Lower leg skin (tissue), 4 donors: Measurements from ENCODE around the gene CUL1. TPM values are rescaled to one million over a fixed set of nuclear protein-coding genes. Genes with fewer than 3 reads are reported as not detected.

Experiments
- DNase-seq, 2 donors: peaks; one replicate each; pipeline ENCODE4 v3.0.0-alpha.2; 2019; ENCODE audit warnings: low spot score in 2 of 2
- H3K4me3 ChIP-seq: fragments of 200-600 bp; sonication (generic); 2 replicates; pipeline ENCODE4 v1.5.1; 2017; ENCODE audit warnings: mild to moderate bottlenecking, low read depth; ENCODE audit not compliant: poor library complexity, severe bottlenecking
- CTCF ChIP-seq, 3 donors: fragments of 450-650 bp; IDR thresholded peaks; one replicate each; pipeline ENCODE4 v1.5.1; 2016; ENCODE audit warnings: antibody characterized with exemption in 3 of 3, mild to moderate bottlenecking in 3 of 3, moderate library complexity in 2 of 3
- POLR2A ChIP-seq, 2 donors: fragments of 450-650 bp; IDR thresholded peaks; one replicate each; pipeline ENCODE4 v1.6.1; 2016 to 2017; ENCODE audit warnings: antibody characterized with exemption in 2 of 2, mild to moderate bottlenecking in 1 of 2, moderate library complexity in 1 of 2
- WGBS, 2 donors: methylation state at CpG; one replicate each; pipeline ENCODE4 v1.1.5; 2018; 5-methylcytosine and 5-hydroxymethylcytosine counted together
- intact Hi-C: fragments of 100-400 bp; cut with DNase I; formaldehyde crosslinking; loops from one replicate; pipeline ENCODE4 v1.15.0; 2023; ENCODE audit warnings: low total_unique reads
- total RNA-seq, 4 donors: library from RNA; depleted of rRNA; stranded (reverse); fragments of >200 nt; gene quantifications; one replicate each; pipeline ENCODE4 v1.1.0, GENCODE V29; 2016

The CUL1 gene
- total RNA-seq, 4 donors from 2014 or later = 49.6 to 56.5 (median 52.6) TPM

DNA sequence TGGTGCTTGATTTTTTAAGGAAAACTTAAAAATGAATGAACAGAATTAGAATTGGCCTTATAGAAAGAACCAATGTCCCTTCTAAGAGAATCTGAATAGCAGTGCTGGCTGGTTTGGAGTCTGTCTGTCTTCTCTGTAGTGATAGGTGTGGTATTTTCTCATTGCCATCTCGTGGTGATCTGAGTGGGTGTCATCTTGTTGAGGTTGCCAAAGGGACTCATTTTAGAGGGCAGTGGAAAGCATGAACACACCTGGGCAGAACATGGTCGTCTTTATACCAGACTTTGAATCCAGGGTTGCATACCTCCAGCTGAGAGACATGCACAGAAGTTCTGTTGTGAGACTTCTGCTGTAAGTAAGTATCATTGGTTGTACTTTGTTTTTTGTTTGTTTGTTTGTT lies 15.8 kb downstream of the CUL1 start:
- WGBS, 2 donors = 57 to 60% methylated on average over 2 of the region's 2 CpGs
- no peak for TF ChIP-seq POLR2A (IDR thresholded peaks at IDR 0.05)
- TF ChIP-seq CTCF (IDR thresholded peaks at IDR 0.05) = no peak
- H3K4me3 ChIP-seq = no peak overlapping the region
- intact Hi-C loops = no loop called here
- DNase-seq = no peak

- intact Hi-C loops = no loop called here
- WGBS, 2 donors = 77 to 83% methylated on average over 6 of the region's 6 CpGs
- DNase-seq = no peak
- TF ChIP-seq CTCF (IDR thresholded peaks at IDR 0.05) (no peak), POLR2A (IDR thresholded peaks at IDR 0.05) (no peak)
- H3K4me3 ChIP-seq = no peak overlapping the region
Observed at GRCh38 chr7:148715027-148715426, 16.3 kb downstream of the CUL1 start.

GRCh38 chr7:148717266-148717793 lies 18.6 kb downstream of the CUL1 start:
- TF ChIP-seq POLR2A (IDR thresholded peaks at IDR 0.05) (no peak), CTCF (IDR thresholded peaks at IDR 0.05) (no peak)
- intact Hi-C loops = no loop called here
- no peak overlapping the region for H3K4me3 ChIP-seq
- no peak for DNase-seq
- 85 to 91% methylated on average over 12 of the region's 12 CpGs for WGBS, 2 donors

DNA sequence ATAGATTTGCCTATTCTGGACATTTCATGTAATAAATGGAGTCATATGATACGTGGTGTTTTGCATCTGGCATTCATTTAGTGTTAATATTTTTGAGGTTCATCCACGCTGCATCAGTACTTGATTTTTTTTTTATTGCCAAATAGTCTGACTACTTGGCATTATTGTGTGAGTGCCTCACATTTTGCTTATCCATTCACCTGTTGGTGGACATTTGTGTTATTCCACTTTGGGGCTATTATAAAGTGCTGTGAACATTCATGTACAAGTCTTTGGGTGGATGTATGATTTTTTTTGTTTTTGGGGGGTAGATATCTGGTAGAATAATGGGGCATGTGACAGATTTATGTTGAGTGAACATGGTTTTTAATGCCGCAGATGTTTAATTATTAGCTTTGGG lies 19.7 kb downstream of the CUL1 start:
- intact Hi-C loops = no loop called here
- H3K4me3 ChIP-seq = no peak overlapping the region
- 65 to 75% methylated on average over 3 of the region's 3 CpGs for WGBS, 2 donors
- TF ChIP-seq POLR2A (IDR thresholded peaks at IDR 0.05) (no peak), CTCF (IDR thresholded peaks at IDR 0.05) (no peak)
- DNase-seq = no peak

DNA sequence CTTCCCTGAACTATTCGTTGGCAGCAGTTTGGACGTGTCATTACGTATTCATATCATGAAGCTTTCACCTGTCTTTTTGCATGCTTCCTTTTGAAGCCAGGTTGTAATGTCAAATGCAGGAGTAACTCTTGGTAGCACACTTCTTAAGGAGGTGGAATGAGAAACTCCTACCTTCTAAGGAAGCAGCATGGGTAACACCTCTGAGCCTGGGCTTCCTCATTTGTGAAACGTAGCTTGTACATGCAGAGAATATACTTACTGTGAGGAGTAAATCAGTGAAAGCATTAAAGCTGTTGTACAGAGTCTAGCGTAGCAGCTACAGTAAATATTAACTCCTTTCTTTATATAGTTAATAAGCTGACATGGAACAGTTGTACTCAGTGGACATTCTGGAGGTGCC lies 21.1 kb downstream of the CUL1 start:
- 64 to 69% methylated on average over 5 of the region's 5 CpGs for WGBS, 2 donors
- no peak for DNase-seq
- no peak overlapping the region for H3K4me3 ChIP-seq
- no peak for TF ChIP-seq POLR2A (IDR thresholded peaks at IDR 0.05)
- TF ChIP-seq CTCF (IDR thresholded peaks at IDR 0.05) = no peak
- intact Hi-C loops = no loop called here

GRCh38 chr7:148720472-148720871 lies 21.8 kb downstream of the CUL1 start:
- WGBS, 2 donors = 80 to 87% methylated on average over 5 of the region's 5 CpGs
- no peak overlapping the region for H3K4me3 ChIP-seq
- DNase-seq = no peak
- intact Hi-C loops = no loop called here
- TF ChIP-seq POLR2A (IDR thresholded peaks at IDR 0.05) = no peak
- no peak for TF ChIP-seq CTCF (IDR thresholded peaks at IDR 0.05)
